ENCODE results near the gene SAP30BP.

- TF ChIP-seq MAX (IDR thresholded peaks at IDR 0.05) (no peak), REST (IDR thresholded peaks at IDR 0.05; ENCODE audit: low read depth) (no peak), YY1 (IDR thresholded peaks at IDR 0.05; ENCODE audit: low read depth) (no peak), ZBTB7A (IDR thresholded peaks at IDR 0.05; ENCODE audit: low read depth) (no peak), NFIC (IDR thresholded peaks at IDR 0.05) (no peak), TAF1 (IDR thresholded peaks at IDR 0.05; ENCODE audit: low read depth) (no peak), USF1 (IDR thresholded peaks at IDR 0.05) (no peak), EGR1 (IDR thresholded peaks at IDR 0.05) (no peak), EP300 (IDR thresholded peaks at IDR 0.05; ENCODE audit: borderline replicate concordance) (no peak), RAD21 (IDR thresholded peaks at IDR 0.05; ENCODE audit: low read depth) (peak; percentile 85)
Measured at GRCh38 chr17:75749545-75750389, 82.6 kb downstream of the SAP30BP start.
